22Rv1 (cell line): ENCODE data around the gene PCAT6.

Experiments
- ZFX ChIP-seq: fragments of 450-650 bp; IDR thresholded peaks from 2 replicates; pipeline ENCODE4 v1.6.1; 2017; ENCODE audit warnings: antibody characterized with exemption, borderline replicate concordance
- TF ChIP-seq, protein P1 (sequence below): fragments of 450-650 bp; IDR thresholded peaks from 2 replicates; pipeline ENCODE4 v1.5.1; 2017; ENCODE audit warnings: mild to moderate bottlenecking

DNA sequence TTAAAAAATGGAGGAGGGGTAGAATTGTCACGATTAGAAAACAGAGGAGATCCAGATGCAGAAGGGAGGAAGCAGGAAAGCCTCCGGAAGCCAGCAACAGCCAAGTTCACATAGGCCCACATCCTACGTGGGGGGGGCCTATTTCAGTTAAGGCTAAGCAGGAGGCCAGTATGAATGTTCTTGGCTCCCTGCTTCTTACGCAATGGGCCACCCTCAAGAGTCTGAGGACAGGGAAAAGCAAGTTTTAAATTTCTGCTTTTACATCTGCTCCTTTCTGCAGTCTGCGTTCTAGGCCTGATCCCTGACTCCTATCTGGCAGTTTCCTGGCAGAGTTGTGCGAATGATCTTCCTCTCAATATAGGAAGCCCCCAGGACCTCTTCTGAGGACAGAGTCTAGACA, 47.6 kb downstream of the PCAT6 start:
- TF ChIP-seq, protein P1, sequence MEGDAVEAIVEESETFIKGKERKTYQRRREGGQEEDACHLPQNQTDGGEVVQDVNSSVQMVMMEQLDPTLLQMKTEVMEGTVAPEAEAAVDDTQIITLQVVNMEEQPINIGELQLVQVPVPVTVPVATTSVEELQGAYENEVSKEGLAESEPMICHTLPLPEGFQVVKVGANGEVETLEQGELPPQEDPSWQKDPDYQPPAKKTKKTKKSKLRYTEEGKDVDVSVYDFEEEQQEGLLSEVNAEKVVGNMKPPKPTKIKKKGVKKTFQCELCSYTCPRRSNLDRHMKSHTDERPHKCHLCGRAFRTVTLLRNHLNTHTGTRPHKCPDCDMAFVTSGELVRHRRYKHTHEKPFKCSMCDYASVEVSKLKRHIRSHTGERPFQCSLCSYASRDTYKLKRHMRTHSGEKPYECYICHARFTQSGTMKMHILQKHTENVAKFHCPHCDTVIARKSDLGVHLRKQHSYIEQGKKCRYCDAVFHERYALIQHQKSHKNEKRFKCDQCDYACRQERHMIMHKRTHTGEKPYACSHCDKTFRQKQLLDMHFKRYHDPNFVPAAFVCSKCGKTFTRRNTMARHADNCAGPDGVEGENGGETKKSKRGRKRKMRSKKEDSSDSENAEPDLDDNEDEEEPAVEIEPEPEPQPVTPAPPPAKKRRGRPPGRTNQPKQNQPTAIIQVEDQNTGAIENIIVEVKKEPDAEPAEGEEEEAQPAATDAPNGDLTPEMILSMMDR = no peak
- no peak for TF ChIP-seq ZFX
